ENCODE data around the gene LDB3. TPM values are rescaled to one million over a fixed set of nuclear protein-coding genes. Genes with fewer than 3 reads are reported as not detected.

LDB3 gene
- total RNA-seq, 1 donor from 2014 or later: 0.22 TPM

GRCh38 chr10:86673216-86673826 lies 5.0 kb downstream of the LDB3 start:
- no peak for TF ChIP-seq CTCF (IDR thresholded peaks at IDR 0.05; ENCODE audit: unreplicated experiment)
- H3K9me3 Mint-ChIP-seq: no peaks in the 10 kb centered on the region
- H3K4me1 Mint-ChIP-seq: peaks cover 23% of the 10 kb centered on the region
- H3K27ac Mint-ChIP-seq: no peak overlapping the region
- H3K4me3 Mint-ChIP-seq: no peak overlapping the region
- H3K27me3 Mint-ChIP-seq (ENCODE audit: low read depth): peaks cover 2% of the 10 kb centered on the region
- no peaks in the 10 kb centered on the region for H3K36me3 Mint-ChIP-seq
- DNase-seq (ENCODE audit: low spot score in 2 of 2, unreplicated experiment in 2 of 2): no peak

GRCh38 chr10:86673827-86674581 lies 5.7 kb downstream of the LDB3 start:
- Mint-ChIP-seq H3K4me3 (no peak overlapping the region), H3K4me1 (peaks cover 23% of the 10 kb centered on the region)

GRCh38 chr10:86674912-86675311 lies 6.6 kb downstream of the LDB3 start:
- Mint-ChIP-seq H3K36me3 (no peaks in the 10 kb centered on the region), H3K9me3 (no peaks in the 10 kb centered on the region), H3K4me3 (no peak overlapping the region), H3K4me1 (peaks cover 23% of the 10 kb centered on the region), H3K27ac (no peak overlapping the region), H3K27me3 (ENCODE audit: low read depth) (peaks cover 2% of the 10 kb centered on the region)
- TF ChIP-seq CTCF (IDR thresholded peaks at IDR 0.05; ENCODE audit: unreplicated experiment): no peak
- DNase-seq (ENCODE audit: low spot score in 2 of 2, unreplicated experiment in 2 of 2): no peak

More at GRCh38 chr10:86673827-86674581, 5.7 kb downstream of the LDB3 start:
- Mint-ChIP-seq H3K9me3 (no peaks in the 10 kb centered on the region), H3K27ac (no peak overlapping the region), H3K36me3 (no peaks in the 10 kb centered on the region), H3K27me3 (ENCODE audit: low read depth) (peaks cover 2% of the 10 kb centered on the region)
- DNase-seq (ENCODE audit: low spot score in 2 of 2, unreplicated experiment in 2 of 2): no peak
- no peak for TF ChIP-seq CTCF (IDR thresholded peaks at IDR 0.05; ENCODE audit: unreplicated experiment)

- H3K27me3 Mint-ChIP-seq (ENCODE audit: low read depth): peaks cover 2% of the 10 kb centered on the region
- DNase-seq (ENCODE audit: low spot score in 2 of 2, unreplicated experiment in 2 of 2): no peak
- no peak overlapping the region for H3K27ac Mint-ChIP-seq
- no peaks in the 10 kb centered on the region for H3K9me3 Mint-ChIP-seq
- no peak overlapping the region for H3K4me3 Mint-ChIP-seq
- H3K4me1 Mint-ChIP-seq: peaks cover 19% of the 10 kb centered on the region
- no peaks in the 10 kb centered on the region for H3K36me3 Mint-ChIP-seq
- TF ChIP-seq CTCF (IDR thresholded peaks at IDR 0.05; ENCODE audit: unreplicated experiment): no peak
Observed at GRCh38 chr10:86677374-86677773, 9.1 kb downstream of the LDB3 start.

- peaks cover 2% of the 10 kb centered on the region for H3K27me3 Mint-ChIP-seq (ENCODE audit: low read depth)
- H3K27ac Mint-ChIP-seq: no peak overlapping the region
- peaks cover 2% of the 10 kb centered on the region for H3K4me1 Mint-ChIP-seq
- no peaks in the 10 kb centered on the region for H3K36me3 Mint-ChIP-seq
- DNase-seq (ENCODE audit: low spot score in 2 of 2, unreplicated experiment in 2 of 2): no peak
- H3K4me3 Mint-ChIP-seq: no peak overlapping the region
- no peak for TF ChIP-seq CTCF (IDR thresholded peaks at IDR 0.05; ENCODE audit: unreplicated experiment)
- H3K9me3 Mint-ChIP-seq: no peaks in the 10 kb centered on the region
Observed at GRCh38 chr10:86678999-86679792, 10.9 kb downstream of the LDB3 start.

Data from mesothelial cell of epicardium (in vitro differentiated cells).